GM21825 (cell line): ENCODE data around the gene MRGPRE.

ENCODE experiments used
- ATAC-seq: cut with Tn5 transposase; IDR thresholded peaks from one replicate; pipeline ENCODE4 v1.9.1; 2021; ENCODE audit warnings: mild to moderate bottlenecking, moderate library complexity; ENCODE audit not compliant: unreplicated experiment

Gene MRGPRE

GRCh38 chr11:3182462-3182852 is 49.8 kb downstream of the MRGPRE start:
- no peak for ATAC-seq

GRCh38 chr11:3181725-3182461 is 50.3 kb downstream of the MRGPRE start:
- no peak for ATAC-seq

DNA sequence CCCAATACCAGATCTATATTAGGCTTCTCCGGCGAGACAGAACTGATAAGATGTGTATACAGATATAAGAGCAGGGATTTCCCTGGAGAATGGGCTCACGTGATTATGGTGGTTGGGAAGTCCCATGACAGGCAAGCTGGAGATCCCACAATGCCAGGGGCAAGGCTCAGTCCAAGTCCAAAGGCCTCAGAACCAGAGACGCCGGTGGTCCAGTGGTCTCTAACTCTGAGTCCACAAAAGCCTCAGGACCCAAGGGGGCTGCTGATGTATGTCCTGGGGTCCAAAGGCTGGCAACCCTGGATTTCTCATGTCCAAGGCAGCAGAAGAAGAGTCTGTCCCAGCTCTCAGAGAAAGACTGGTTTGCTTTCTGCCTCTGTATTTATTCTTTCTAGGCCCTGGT is 51.3 kb downstream of the MRGPRE start:
- ATAC-seq = no peak

- ATAC-seq = no peak
Measured at GRCh38 chr11:3178349-3178748, 53.9 kb downstream of the MRGPRE start.

- ATAC-seq = no peak
Measured at GRCh38 chr11:3177931-3178330, 54.3 kb downstream of the MRGPRE start.
